WTC11 (cell line): Measurements from ENCODE around the gene ACY1. TPM values are rescaled to one million over a fixed set of nuclear protein-coding genes. Genes with fewer than 3 reads are reported as not detected.

Source experiments
- ATAC-seq: fragments of 200-7000 bp; cut with Tn5 transposase; 2 replicates; pipeline ENCODE4 v1.10.0; 2021; ENCODE audit warnings: mild to moderate bottlenecking, moderate library complexity
- CTCF ChIA-PET: fragments of 300-600 bp; sonication (Branson Sonifier 250); formaldehyde crosslinking; loops from one replicate; lab custom pipeline; 2021; ENCODE audit warnings: antibody characterized with exemption; lab: Charles Lee
- POLR2A ChIA-PET: fragments of 350-600 bp; sonication (Branson Sonifier 250); formaldehyde crosslinking; loops from one replicate; lab custom pipeline; 2021; ENCODE audit warnings: antibody characterized with exemption; lab: Charles Lee
- DNase-seq: peaks from one replicate; pipeline ENCODE4 v3.0.0; 2021; ENCODE audit warnings: low spot score
- H3K27ac Mint-ChIP-seq: 2 replicates; pipeline ENCODE4 v1.8.0; 2021; ENCODE audit warnings: mixed read lengths
- H3K27me3 Mint-ChIP-seq: 2 replicates; pipeline ENCODE4 v1.8.0; 2021; ENCODE audit warnings: low read depth, mild to moderate bottlenecking, moderate library complexity, mixed read lengths
- H3K36me3 Mint-ChIP-seq: 2 replicates; pipeline ENCODE4 v1.8.0; 2021; ENCODE audit warnings: mixed read lengths
- H3K4me1 Mint-ChIP-seq: 2 replicates; pipeline ENCODE4 v1.8.0; 2022; ENCODE audit warnings: mixed read lengths
- H3K4me3 Mint-ChIP-seq: 2 replicates; pipeline ENCODE4 v1.8.0; 2021; ENCODE audit warnings: mild to moderate bottlenecking, moderate library complexity, mixed read lengths
- H3K9me3 Mint-ChIP-seq: 2 replicates; pipeline ENCODE4 v1.8.0; 2021; ENCODE audit warnings: mixed read lengths
- AR ChIP-seq: fragments of 250-450 bp; sonication (Bioruptor Pico); IDR thresholded peaks from 2 replicates; pipeline ENCODE4 v1.9.0; 2021; ENCODE audit warnings: mild to moderate bottlenecking
- ETV6 ChIP-seq: sonication (generic); formaldehyde crosslinking; IDR thresholded peaks from 2 replicates; pipeline ENCODE4 v1.8.1; 2022; ENCODE audit warnings: mild to moderate bottlenecking, missing genetic modification reagents
- FOXJ3 ChIP-seq: sonication (generic); formaldehyde crosslinking; IDR thresholded peaks from 2 replicates; pipeline ENCODE4 v1.9.0; 2021; ENCODE audit warnings: missing genetic modification reagents, mild to moderate bottlenecking, borderline replicate concordance
- NFATC4 ChIP-seq: fragments of 250-450 bp; sonication (Bioruptor Pico); IDR thresholded peaks from 2 replicates; pipeline ENCODE4 v1.9.0; 2021; ENCODE audit warnings: mild to moderate bottlenecking
- NR2C2 ChIP-seq: sonication (generic); formaldehyde crosslinking; IDR thresholded peaks from 2 replicates; pipeline ENCODE4 v1.8.0; 2022; ENCODE audit warnings: mild to moderate bottlenecking, missing genetic modification reagents
- NR3C1 ChIP-seq: sonication (generic); formaldehyde crosslinking; conservative IDR thresholded peaks from 2 replicates; pipeline ENCODE4 v1.8.1; 2023; ENCODE audit warnings: low read depth, mild to moderate bottlenecking, missing genetic modification reagents
- PREB ChIP-seq: sonication (generic); formaldehyde crosslinking; IDR thresholded peaks from 2 replicates; pipeline ENCODE4 v1.8.1; 2022; ENCODE audit warnings: mild to moderate bottlenecking, missing genetic modification reagents, moderate library complexity, borderline replicate concordance
- SMAD3 ChIP-seq: sonication (generic); formaldehyde crosslinking; IDR thresholded peaks from 2 replicates; pipeline ENCODE4 v1.8.0; 2022; ENCODE audit warnings: missing genetic modification reagents, mild to moderate bottlenecking, borderline replicate concordance
- SOX15 ChIP-seq: fragments of 250-450 bp; sonication (Bioruptor Pico); IDR thresholded peaks from 2 replicates; pipeline ENCODE4 v1.9.0; 2021; ENCODE audit warnings: mild to moderate bottlenecking
- TEAD4 ChIP-seq: sonication (generic); formaldehyde crosslinking; IDR thresholded peaks from 2 replicates; pipeline ENCODE4 v1.8.0; 2022; ENCODE audit warnings: mild to moderate bottlenecking, missing genetic modification reagents
- USF2 ChIP-seq: sonication (generic); formaldehyde crosslinking; IDR thresholded peaks from 2 replicates; pipeline ENCODE4 v1.8.1; 2023; ENCODE audit warnings: mild to moderate bottlenecking, missing genetic modification reagents, moderate library complexity
- ZBTB21 ChIP-seq: sonication (generic); formaldehyde crosslinking; IDR thresholded peaks from 2 replicates; pipeline ENCODE4 v1.8.1; 2023; ENCODE audit warnings: mild to moderate bottlenecking, missing genetic modification reagents, borderline replicate concordance
- ZNF317 ChIP-seq: sonication (generic); formaldehyde crosslinking; IDR thresholded peaks from 2 replicates; pipeline ENCODE4 v1.8.1; 2023; ENCODE audit warnings: low read depth, mild to moderate bottlenecking, moderate library complexity, missing genetic modification reagents, borderline replicate concordance
- total RNA-seq: library from RNA; stranded (reverse); gene quantifications from 3 replicates; pipeline ENCODE4 v1.2.3, GENCODE V29; 2021
- TF ChIP-seq, protein P1 (sequence below): sonication (generic); formaldehyde crosslinking; IDR thresholded peaks from 2 replicates; pipeline ENCODE4 v1.8.0; 2022; ENCODE audit warnings: missing genetic modification reagents
- TF ChIP-seq, protein P2 (sequence below): sonication (generic); formaldehyde crosslinking; IDR thresholded peaks from 2 replicates; pipeline ENCODE4 v1.8.1; 2023; ENCODE audit warnings: mild to moderate bottlenecking, missing genetic modification reagents, moderate library complexity
- TF ChIP-seq, protein P3 (sequence below): sonication (generic); formaldehyde crosslinking; conservative IDR thresholded peaks from 2 replicates; pipeline ENCODE4 v1.8.1; 2023; ENCODE audit warnings: mild to moderate bottlenecking, low read depth, missing genetic modification reagents, moderate library complexity

ACY1 gene
- total RNA-seq, 1 experiment from 2014 or later: 53.8 TPM

GRCh38 chr3:52018319-52019000 lies 35.1 kb downstream of the ACY1 start:
- ChIA-PET CTCF (interaction anchor here (9.8 to 13.0 kb wide), 2 partner anchors 14 to 37 kb away, joined by 124 to 138 read pairs; partner anchors contain the start of gene DUSP7), POLR2A (no interaction called here)
- no peaks in the 10 kb centered on the region for H3K36me3 Mint-ChIP-seq
- DNase-seq: no peak
- H3K4me3 Mint-ChIP-seq: no peak overlapping the region
- no peak overlapping the region for H3K27ac Mint-ChIP-seq
- H3K9me3 Mint-ChIP-seq: no peaks in the 10 kb centered on the region
- peaks cover 12% of the 10 kb centered on the region for H3K4me1 Mint-ChIP-seq
- TF ChIP-seq NFATC4 (CRISPR knock-in tag): no peak
- TF ChIP-seq SOX15 (CRISPR knock-in tag): no peak
- no peak for TF ChIP-seq ZBTB21 (CRISPR knock-in tag)
- no peak for TF ChIP-seq ETV6 (CRISPR knock-in tag)
- TF ChIP-seq, protein P1, sequence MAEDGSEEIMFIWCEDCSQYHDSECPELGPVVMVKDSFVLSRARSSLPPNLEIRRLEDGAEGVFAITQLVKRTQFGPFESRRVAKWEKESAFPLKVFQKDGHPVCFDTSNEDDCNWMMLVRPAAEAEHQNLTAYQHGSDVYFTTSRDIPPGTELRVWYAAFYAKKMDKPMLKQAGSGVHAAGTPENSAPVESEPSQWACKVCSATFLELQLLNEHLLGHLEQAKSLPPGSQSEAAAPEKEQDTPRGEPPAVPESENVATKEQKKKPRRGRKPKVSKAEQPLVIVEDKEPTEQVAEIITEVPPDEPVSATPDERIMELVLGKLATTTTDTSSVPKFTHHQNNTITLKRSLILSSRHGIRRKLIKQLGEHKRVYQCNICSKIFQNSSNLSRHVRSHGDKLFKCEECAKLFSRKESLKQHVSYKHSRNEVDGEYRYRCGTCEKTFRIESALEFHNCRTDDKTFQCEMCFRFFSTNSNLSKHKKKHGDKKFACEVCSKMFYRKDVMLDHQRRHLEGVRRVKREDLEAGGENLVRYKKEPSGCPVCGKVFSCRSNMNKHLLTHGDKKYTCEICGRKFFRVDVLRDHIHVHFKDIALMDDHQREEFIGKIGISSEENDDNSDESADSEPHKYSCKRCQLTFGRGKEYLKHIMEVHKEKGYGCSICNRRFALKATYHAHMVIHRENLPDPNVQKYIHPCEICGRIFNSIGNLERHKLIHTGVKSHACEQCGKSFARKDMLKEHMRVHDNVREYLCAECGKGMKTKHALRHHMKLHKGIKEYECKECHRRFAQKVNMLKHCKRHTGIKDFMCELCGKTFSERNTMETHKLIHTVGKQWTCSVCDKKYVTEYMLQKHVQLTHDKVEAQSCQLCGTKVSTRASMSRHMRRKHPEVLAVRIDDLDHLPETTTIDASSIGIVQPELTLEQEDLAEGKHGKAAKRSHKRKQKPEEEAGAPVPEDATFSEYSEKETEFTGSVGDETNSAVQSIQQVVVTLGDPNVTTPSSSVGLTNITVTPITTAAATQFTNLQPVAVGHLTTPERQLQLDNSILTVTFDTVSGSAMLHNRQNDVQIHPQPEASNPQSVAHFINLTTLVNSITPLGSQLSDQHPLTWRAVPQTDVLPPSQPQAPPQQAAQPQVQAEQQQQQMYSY (CRISPR knock-in tag): no peak
- TF ChIP-seq, protein P2, sequence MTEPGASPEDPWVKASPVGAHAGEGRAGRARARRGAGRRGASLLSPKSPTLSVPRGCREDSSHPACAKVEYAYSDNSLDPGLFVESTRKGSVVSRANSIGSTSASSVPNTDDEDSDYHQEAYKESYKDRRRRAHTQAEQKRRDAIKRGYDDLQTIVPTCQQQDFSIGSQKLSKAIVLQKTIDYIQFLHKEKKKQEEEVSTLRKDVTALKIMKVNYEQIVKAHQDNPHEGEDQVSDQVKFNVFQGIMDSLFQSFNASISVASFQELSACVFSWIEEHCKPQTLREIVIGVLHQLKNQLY (CRISPR knock-in tag): no peak
- no peak for TF ChIP-seq AR (CRISPR knock-in tag)
- no peak for TF ChIP-seq FOXJ3 (CRISPR knock-in tag)
- TF ChIP-seq TEAD4 (CRISPR knock-in tag): no peak
- no peak for TF ChIP-seq USF2 (CRISPR knock-in tag)
- TF ChIP-seq SMAD3 (CRISPR knock-in tag): no peak
- no peak for TF ChIP-seq NR3C1
- no peak for TF ChIP-seq NR2C2 (CRISPR knock-in tag)
- no peak for TF ChIP-seq ZNF317
- TF ChIP-seq, protein P3, sequence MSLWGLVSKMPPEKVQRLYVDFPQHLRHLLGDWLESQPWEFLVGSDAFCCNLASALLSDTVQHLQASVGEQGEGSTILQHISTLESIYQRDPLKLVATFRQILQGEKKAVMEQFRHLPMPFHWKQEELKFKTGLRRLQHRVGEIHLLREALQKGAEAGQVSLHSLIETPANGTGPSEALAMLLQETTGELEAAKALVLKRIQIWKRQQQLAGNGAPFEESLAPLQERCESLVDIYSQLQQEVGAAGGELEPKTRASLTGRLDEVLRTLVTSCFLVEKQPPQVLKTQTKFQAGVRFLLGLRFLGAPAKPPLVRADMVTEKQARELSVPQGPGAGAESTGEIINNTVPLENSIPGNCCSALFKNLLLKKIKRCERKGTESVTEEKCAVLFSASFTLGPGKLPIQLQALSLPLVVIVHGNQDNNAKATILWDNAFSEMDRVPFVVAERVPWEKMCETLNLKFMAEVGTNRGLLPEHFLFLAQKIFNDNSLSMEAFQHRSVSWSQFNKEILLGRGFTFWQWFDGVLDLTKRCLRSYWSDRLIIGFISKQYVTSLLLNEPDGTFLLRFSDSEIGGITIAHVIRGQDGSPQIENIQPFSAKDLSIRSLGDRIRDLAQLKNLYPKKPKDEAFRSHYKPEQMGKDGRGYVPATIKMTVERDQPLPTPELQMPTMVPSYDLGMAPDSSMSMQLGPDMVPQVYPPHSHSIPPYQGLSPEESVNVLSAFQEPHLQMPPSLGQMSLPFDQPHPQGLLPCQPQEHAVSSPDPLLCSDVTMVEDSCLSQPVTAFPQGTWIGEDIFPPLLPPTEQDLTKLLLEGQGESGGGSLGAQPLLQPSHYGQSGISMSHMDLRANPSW (CRISPR knock-in tag): no peak
- no peak for TF ChIP-seq PREB (CRISPR knock-in tag)
- TF ChIP-seq, all 79 proteins: peak for 0
- H3K27me3 Mint-ChIP-seq: no peaks in the 10 kb centered on the region
- no peak for ATAC-seq
